Activated naive CD4-positive, alpha-beta T cell treated with anti-CD3 and anti-CD28 coated beads, Interleukin-2, amount 10 ng/mL, durations not matched to agents 7 days and 5 days (primary cell): ENCODE measurements around the gene OVCA2.

Experiments
- CTCF ChIA-PET: fragments of 350-600 bp; sonication (Branson Sonifier 250); formaldehyde crosslinking; loops from one replicate; lab custom pipeline; 2021; ENCODE audit warnings: antibody characterized with exemption; lab: Charles Lee
- DNase-seq: peaks from one replicate; pipeline ENCODE4 v3.0.0-alpha.2; 2020
- H3K27ac Mint-ChIP-seq: one replicate; pipeline ENCODE4 v1.8.0; 2021; ENCODE audit warnings: mild to moderate bottlenecking, moderate library complexity, mixed read lengths
- H3K27me3 Mint-ChIP-seq: one replicate; pipeline ENCODE4 v1.8.0; 2021; ENCODE audit warnings: mild to moderate bottlenecking, mixed read lengths
- H3K36me3 Mint-ChIP-seq: one replicate; pipeline ENCODE4 v1.8.0; 2021; ENCODE audit warnings: mixed read lengths
- H3K4me1 Mint-ChIP-seq: one replicate; pipeline ENCODE4 v1.8.0; 2021; ENCODE audit warnings: mixed read lengths
- H3K4me3 Mint-ChIP-seq: one replicate; pipeline ENCODE4 v1.8.0; 2021; ENCODE audit warnings: mild to moderate bottlenecking, moderate library complexity, mixed read lengths
- H3K9me3 Mint-ChIP-seq: one replicate; pipeline ENCODE4 v1.8.0; 2021; ENCODE audit warnings: mixed read lengths

The OVCA2 gene

DNA sequence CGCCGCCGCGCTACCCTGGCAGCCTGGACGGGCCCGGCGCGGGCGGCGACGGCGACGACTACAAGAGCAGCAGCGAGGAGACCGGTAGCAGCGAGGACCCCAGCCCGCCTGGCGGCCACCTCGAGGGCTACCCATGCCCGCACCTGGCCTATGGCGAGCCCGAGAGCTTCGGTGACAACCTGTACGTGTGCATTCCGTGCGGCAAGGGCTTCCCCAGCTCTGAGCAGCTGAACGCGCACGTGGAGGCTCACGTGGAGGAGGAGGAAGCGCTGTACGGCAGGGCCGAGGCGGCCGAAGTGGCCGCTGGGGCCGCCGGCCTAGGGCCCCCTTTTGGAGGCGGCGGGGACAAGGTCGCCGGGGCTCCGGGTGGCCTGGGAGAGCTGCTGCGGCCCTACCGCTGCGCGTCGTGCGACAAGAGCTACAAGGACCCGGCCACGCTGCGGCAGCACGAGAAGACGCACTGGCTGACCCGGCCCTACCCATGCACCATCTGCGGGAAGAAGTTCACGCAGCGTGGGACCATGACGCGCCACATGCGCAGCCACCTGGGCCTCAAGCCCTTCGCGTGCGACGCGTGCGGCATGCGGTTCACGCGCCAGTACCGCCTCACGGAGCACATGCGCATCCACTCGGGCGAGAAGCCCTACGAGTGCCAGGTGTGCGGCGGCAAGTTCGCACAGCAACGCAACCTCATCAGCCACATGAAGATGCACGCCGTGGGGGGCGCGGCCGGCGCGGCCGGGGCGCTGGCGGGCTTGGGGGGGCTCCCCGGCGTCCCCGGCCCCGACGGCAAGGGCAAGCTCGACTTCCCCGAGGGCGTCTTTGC is 16.2 kb downstream of the OVCA2 start:
- Mint-ChIP-seq H3K4me3 (peak overlapping the region; percentile 58), H3K27ac (peak overlapping the region; percentile 58), H3K36me3 (peaks cover 36% of the 10 kb centered on the region), H3K4me1 (peaks cover 43% of the 10 kb centered on the region), H3K9me3 (no peaks in the 10 kb centered on the region), H3K27me3 (peaks cover 37% of the 10 kb centered on the region)
- CTCF ChIA-PET, result interaction anchor here (0.9 to 7.5 kb wide), 23 partner anchors 9 to 358 kb away, joined by 3 to 147 read pairs (median 5); partner anchors contain the start of gene TSR1
- DNase-seq, result no peak

GRCh38 chr17:2058586-2059546 is 17.0 kb downstream of the OVCA2 start:
- Mint-ChIP-seq H3K27me3 (peaks cover 28% of the 10 kb centered on the region), H3K4me3 (peak overlapping the region; percentile 64), H3K27ac (peak overlapping the region; percentile 58), H3K36me3 (peaks cover 41% of the 10 kb centered on the region), H3K9me3 (no peaks in the 10 kb centered on the region), H3K4me1 (peaks cover 39% of the 10 kb centered on the region)
- CTCF ChIA-PET, result interaction anchor here (0.9 to 7.5 kb wide), 18 partner anchors 8 to 357 kb away, joined by 3 to 147 read pairs (median 5); partner anchors contain the start of gene TSR1
- DNase-seq, result peak; percentile 82

GRCh38 chr17:2059547-2060384 is 17.9 kb downstream of the OVCA2 start:
- peak overlapping the region; percentile 64 for H3K4me3 Mint-ChIP-seq

GRCh38 chr17:2060385-2060658 is 18.5 kb downstream of the OVCA2 start:
- Mint-ChIP-seq H3K9me3 (no peaks in the 10 kb centered on the region), H3K27ac (peak overlapping the region; percentile 29), H3K4me3 (no peak overlapping the region), H3K36me3 (peaks cover 49% of the 10 kb centered on the region), H3K4me1 (peaks cover 39% of the 10 kb centered on the region), H3K27me3 (peaks cover 18% of the 10 kb centered on the region)
- CTCF ChIA-PET, result interaction anchor here (0.6 to 7.5 kb wide), 5 partner anchors 31 to 356 kb away, joined by 3 to 147 read pairs (median 5); no protein-coding TSS in a partner anchor
- no peak for DNase-seq

More at GRCh38 chr17:2059547-2060384, 17.9 kb downstream of the OVCA2 start:
- H3K27me3 Mint-ChIP-seq, result peaks cover 20% of the 10 kb centered on the region
- no peaks in the 10 kb centered on the region for H3K9me3 Mint-ChIP-seq
- H3K36me3 Mint-ChIP-seq, result peaks cover 45% of the 10 kb centered on the region
- CTCF ChIA-PET, result interaction anchor here (0.6 to 7.5 kb wide), 6 partner anchors 31 to 356 kb away, joined by 3 to 147 read pairs (median 7); no protein-coding TSS in a partner anchor
- H3K27ac Mint-ChIP-seq, result peak overlapping the region; percentile 67
- H3K4me1 Mint-ChIP-seq, result peaks cover 37% of the 10 kb centered on the region
- DNase-seq, result no peak

DNA sequence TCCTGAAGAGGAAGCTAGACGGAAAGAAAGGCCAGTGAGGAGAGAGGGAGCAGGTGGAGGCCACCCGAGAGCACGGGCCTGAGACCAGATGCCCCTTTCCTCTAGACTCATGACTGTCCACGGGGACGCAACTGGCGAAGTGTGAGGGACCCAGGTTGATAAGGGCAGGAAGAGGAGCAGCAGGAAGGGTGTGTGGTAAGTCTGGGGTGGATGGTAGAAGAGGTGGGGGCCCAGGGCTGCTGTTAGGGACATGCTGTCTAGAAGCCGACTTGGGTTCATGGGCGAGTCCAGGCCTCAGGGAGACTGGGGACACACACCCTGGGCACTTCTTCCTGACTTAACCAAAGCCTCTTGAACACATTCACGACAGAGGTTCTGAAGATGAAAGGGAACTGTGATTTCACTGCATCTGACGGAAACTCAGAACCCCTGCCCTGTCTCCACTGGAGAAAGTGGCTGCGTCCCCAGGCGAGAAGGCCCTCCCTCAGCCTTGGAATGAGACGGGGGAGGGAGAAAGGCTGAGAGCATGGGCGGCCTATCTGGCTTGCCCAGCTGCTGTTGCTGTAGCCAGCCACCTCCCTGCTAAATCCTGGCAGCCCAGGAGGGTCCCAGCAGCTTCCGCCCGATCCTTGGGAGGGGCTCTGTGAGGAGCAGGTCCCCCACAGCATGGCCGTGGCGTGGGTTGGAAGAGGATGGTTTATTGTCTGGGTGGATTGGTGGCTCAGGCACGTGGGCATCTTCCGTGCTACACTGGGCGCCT is 19.0 kb downstream of the OVCA2 start:
- CTCF ChIA-PET, result interaction anchor here (1.0 to 7.5 kb wide), 2 partner anchors 115 to 184 kb away, joined by 3 to 147 read pairs; no protein-coding TSS in a partner anchor
- H3K36me3 Mint-ChIP-seq, result peaks cover 53% of the 10 kb centered on the region

GRCh38 chr17:2061441-2061958 is 19.7 kb downstream of the OVCA2 start:
- Mint-ChIP-seq H3K9me3 (no peaks in the 10 kb centered on the region), H3K36me3 (peaks cover 58% of the 10 kb centered on the region), H3K4me1 (peaks cover 42% of the 10 kb centered on the region), H3K4me3 (no peak overlapping the region), H3K27ac (no peak overlapping the region), H3K27me3 (peaks cover 17% of the 10 kb centered on the region)
- no peak for DNase-seq
- CTCF ChIA-PET, result interaction anchor here (7.5 kb wide), 1 partner anchor 184 kb away, joined by 147 read pairs; no protein-coding TSS in a partner anchor

More for the DNA sequence above, 19.0 kb downstream of the OVCA2 start:
- Mint-ChIP-seq H3K4me1 (peaks cover 42% of the 10 kb centered on the region), H3K4me3 (no peak overlapping the region), H3K27ac (no peak overlapping the region), H3K9me3 (no peaks in the 10 kb centered on the region), H3K27me3 (peaks cover 18% of the 10 kb centered on the region)
- DNase-seq, result no peak

DNA sequence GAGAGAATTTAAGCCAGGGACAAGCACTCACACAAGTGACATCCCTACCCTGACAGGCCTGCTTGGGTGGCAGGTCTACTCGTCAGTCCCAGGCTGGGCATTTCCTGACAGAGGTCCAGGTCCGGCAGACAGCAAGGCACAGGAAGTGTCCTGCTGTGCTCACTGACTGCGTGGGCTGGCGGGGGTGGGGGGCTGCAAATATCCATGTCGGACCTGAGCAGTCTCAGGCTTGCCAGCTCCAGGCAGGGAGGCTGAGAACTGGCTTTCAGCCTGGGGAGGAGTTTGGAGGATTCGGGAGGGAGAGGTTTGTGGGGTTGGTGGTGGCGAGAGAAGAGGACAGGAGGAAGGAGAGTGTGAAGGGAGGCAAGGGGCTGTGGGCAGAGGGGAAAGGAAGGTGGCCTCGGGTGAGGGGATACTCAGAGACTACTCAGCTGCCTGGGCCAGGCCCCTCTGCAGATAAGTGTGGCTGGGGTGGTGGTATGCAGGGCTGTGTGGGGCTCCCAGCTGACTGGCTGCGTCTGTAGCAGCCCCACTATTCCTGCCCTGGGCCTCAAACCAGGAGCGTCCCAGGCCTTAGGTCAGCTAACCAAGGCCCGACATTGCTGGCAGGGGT is 20.9 kb downstream of the OVCA2 start:
- no peak overlapping the region for H3K4me3 Mint-ChIP-seq
- peaks cover 63% of the 10 kb centered on the region for H3K36me3 Mint-ChIP-seq
- no peaks in the 10 kb centered on the region for H3K9me3 Mint-ChIP-seq
- CTCF ChIA-PET, result interaction anchor here (1.3 kb wide), 1 partner anchor 182 kb away, joined by 4 read pairs; no protein-coding TSS in a partner anchor
- no peak for DNase-seq
- H3K27me3 Mint-ChIP-seq, result peaks cover 14% of the 10 kb centered on the region
- H3K27ac Mint-ChIP-seq, result peak overlapping the region; percentile 24
- H3K4me1 Mint-ChIP-seq, result peaks cover 44% of the 10 kb centered on the region

DNA sequence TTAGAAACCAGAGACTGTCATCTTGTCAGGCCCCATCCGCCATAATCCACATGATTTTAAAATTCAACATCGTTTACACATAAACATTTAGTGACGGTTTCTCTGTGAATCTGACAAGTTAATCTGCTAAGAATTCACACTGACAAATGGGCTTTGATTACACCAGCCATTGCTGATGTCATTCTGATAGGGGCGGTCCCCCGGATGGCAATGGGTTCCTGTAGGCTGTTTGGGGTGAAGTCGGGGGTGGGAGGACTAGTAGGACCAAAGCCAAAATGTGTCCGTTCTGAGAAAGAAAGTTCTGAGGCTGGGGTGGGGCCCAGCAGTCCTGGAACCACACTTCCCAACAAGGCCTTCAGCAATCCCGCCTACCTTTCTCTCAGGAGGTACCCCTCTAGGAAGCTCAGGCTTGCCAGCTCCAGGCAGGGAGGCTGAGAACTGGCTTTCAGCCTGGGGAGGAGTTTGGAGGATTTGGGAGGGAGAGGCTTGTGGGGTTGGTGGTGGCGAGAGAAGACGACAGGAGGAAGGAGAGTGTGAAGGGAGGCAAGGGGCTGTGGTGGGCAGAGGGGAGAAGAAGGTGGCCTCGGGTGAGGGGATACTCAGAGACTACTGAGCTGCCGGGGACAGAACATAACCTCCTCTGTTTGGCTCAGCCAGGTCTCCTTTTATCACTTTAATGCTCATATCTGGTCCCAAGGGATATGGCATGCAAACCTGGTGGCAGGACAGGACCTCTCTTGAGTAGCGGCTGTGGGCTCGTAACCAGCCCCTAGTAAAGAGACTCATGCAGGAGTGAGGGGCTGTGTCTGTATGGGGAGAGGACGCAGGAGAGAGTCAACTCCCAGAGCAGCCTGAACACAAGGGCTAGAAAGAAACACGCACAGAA is 21.7 kb downstream of the OVCA2 start:
- Mint-ChIP-seq H3K27me3 (peaks cover 9% of the 10 kb centered on the region), H3K36me3 (peaks cover 67% of the 10 kb centered on the region), H3K4me3 (no peak overlapping the region), H3K27ac (peak overlapping the region; percentile 64), H3K4me1 (peaks cover 43% of the 10 kb centered on the region), H3K9me3 (no peaks in the 10 kb centered on the region)
- no peak for DNase-seq
- CTCF ChIA-PET, result interaction anchor here (0.7 to 6.3 kb wide), 7 partner anchors 18 to 221 kb away, joined by 3 to 45 read pairs (median 4); no protein-coding TSS in a partner anchor

DNA sequence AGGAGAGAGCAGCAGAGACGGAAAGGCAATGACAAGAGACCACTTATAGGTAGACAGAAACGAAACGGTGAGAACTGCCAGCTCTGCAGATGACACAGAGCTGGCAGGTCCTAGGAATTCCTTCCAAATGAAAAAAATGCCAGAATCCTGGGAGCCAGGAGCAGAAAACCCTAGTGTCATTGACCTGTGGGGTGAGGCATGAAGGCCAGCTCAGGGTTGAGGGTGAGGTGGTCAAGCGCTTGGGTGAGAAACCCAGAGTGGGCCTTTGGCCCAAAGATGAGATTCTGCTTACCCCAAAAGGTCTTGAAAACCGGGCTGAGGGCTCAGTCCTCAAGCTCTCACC is 22.3 kb downstream of the OVCA2 start:
- Mint-ChIP-seq H3K27ac (no peak overlapping the region), H3K4me3 (no peak overlapping the region), H3K27me3 (peaks cover 5% of the 10 kb centered on the region), H3K4me1 (peaks cover 49% of the 10 kb centered on the region), H3K36me3 (peaks cover 73% of the 10 kb centered on the region), H3K9me3 (no peaks in the 10 kb centered on the region)
- no peak for DNase-seq
- CTCF ChIA-PET, result interaction anchor here (0.7 to 6.3 kb wide), 8 partner anchors 18 to 220 kb away, joined by 3 to 45 read pairs (median 6); no protein-coding TSS in a partner anchor

- H3K27me3 Mint-ChIP-seq, result peaks cover under 1% of the 10 kb centered on the region
- no peak for DNase-seq
- CTCF ChIA-PET, result interaction anchor here (0.7 to 6.3 kb wide), 12 partner anchors 10 to 220 kb away, joined by 3 to 45 read pairs (median 4); no protein-coding TSS in a partner anchor
- no peaks in the 10 kb centered on the region for H3K9me3 Mint-ChIP-seq
- H3K27ac Mint-ChIP-seq, result peak overlapping the region; percentile 29
- peaks cover 72% of the 10 kb centered on the region for H3K36me3 Mint-ChIP-seq
- H3K4me3 Mint-ChIP-seq, result no peak overlapping the region
- peaks cover 49% of the 10 kb centered on the region for H3K4me1 Mint-ChIP-seq
Observed at GRCh38 chr17:2064520-2064971, 22.7 kb downstream of the OVCA2 start.
